H1 (cell line): ENCODE results near the gene LSM10. TPM values are rescaled to one million over a fixed set of nuclear protein-coding genes. Genes with fewer than 3 reads are reported as not detected.

Source experiments
- CTCF ChIA-PET: fragments of 300-600 bp; sonication (Branson Sonifier 250); formaldehyde crosslinking; loops from one replicate; lab custom pipeline; 2021; ENCODE audit not compliant: partially characterized antibody; lab: Charles Lee
- POLR2A ChIA-PET: fragments of 300-600 bp; sonication (Branson Sonifier 250); formaldehyde crosslinking; loops from one replicate; lab custom pipeline; 2021; ENCODE audit warnings: inconsistent platforms; ENCODE audit not compliant: partially characterized antibody; lab: Charles Lee
- DNase-seq, 2 experiments: peaks; one replicate each; pipeline versions ENCODE4 v3.0.0 to v3.0.0-alpha.2; 2010 to 2022; ENCODE audit warnings: low spot score in 2 of 2, low read depth in 1 of 2, mixed read lengths in 1 of 2
- FAIRE-seq: peaks from 2 replicates; lab custom pipeline; 2011; peaks lifted over from hg19 to GRCh38; lab: Jason Lieb, UNC
- H2AFZ ChIP-seq: 2 replicates; pipeline ENCODE4 v1.8.1; 2012; ENCODE audit warnings: low read length, inconsistent platforms
- H2AK5ac ChIP-seq: 2 replicates; pipeline ENCODE4 v1.6.1; 2013; ENCODE audit warnings: low read depth, low read length
- H2BK120ac ChIP-seq: replicated peaks from 2 replicates; pipeline ENCODE3; 2013; ENCODE audit warnings: low read depth, low read length, inconsistent platforms
- H2BK12ac ChIP-seq: 2 replicates; pipeline ENCODE4 v1.6.1; 2013; ENCODE audit warnings: low read depth, low read length
- H2BK15ac ChIP-seq: 2 replicates; pipeline ENCODE4 v1.6.1; 2013; ENCODE audit warnings: low read length
- H2BK20ac ChIP-seq: 2 replicates; pipeline ENCODE4 v1.6.1; 2013; ENCODE audit warnings: low read length
- H2BK5ac ChIP-seq: 2 replicates; pipeline ENCODE4 v1.6.1; 2013; ENCODE audit warnings: low read depth, low read length
- H3K14ac ChIP-seq: 2 replicates; pipeline ENCODE4 v1.6.1; 2013; ENCODE audit warnings: inconsistent platforms; ENCODE audit not compliant: insufficient read length
- H3K18ac ChIP-seq: 2 replicates; pipeline ENCODE4 v1.6.1; 2013; ENCODE audit warnings: low read length; ENCODE audit errors: extremely low read depth
- H3K23ac ChIP-seq: 2 replicates; pipeline ENCODE4 v1.6.1; 2013; ENCODE audit warnings: inconsistent platforms; ENCODE audit not compliant: insufficient read length
- H3K23me2 ChIP-seq: 2 replicates; pipeline ENCODE4 v1.6.1; 2013; ENCODE audit warnings: low read depth, low read length
- H3K27ac ChIP-seq: 2 replicates; pipeline ENCODE4 v1.6.1; 2011; ENCODE audit warnings: low read depth, low read length, inconsistent platforms
- H3K27me3 ChIP-seq, 4 experiments: replicated peaks in 1 of 4; 1 replicate in 1 of 4; 2 replicates in 3 of 4; pipeline versions ENCODE4 v1.6.1 to v1.8.1; 2011 to 2013; ENCODE audit warnings: low read length in 3 of 4, mild to moderate bottlenecking in 3 of 4, inconsistent platforms in 2 of 4, mixed read lengths in 2 of 4, moderate library complexity in 1 of 4; ENCODE audit not compliant: control insufficient read depth in 3 of 4, insufficient read depth in 3 of 4; ENCODE audit errors: extremely low read depth in 1 of 4
- H3K36me3 ChIP-seq, 4 experiments: 2 replicates each; pipeline versions ENCODE4 v1.6.1 to v1.8.1; 2011 to 2013; ENCODE audit warnings: mild to moderate bottlenecking in 4 of 4, low read length in 3 of 4, moderate library complexity in 2 of 4, control low read depth in 1 of 4, inconsistent platforms in 1 of 4; ENCODE audit not compliant: insufficient read depth in 4 of 4, control insufficient read depth in 2 of 4
- H3K4ac ChIP-seq: replicated peaks from 2 replicates; pipeline ENCODE3; 2013; ENCODE audit warnings: low read length, low read depth, mixed read lengths, inconsistent platforms; ENCODE audit not compliant: insufficient read length
- H3K4me1 ChIP-seq, 4 experiments: replicated peaks in 1 of 4; 1 replicate in 1 of 4; 2 replicates in 3 of 4; pipeline versions ENCODE4 v1.6.1 to v1.8.1; 2011 to 2013; ENCODE audit warnings: low read length in 3 of 4, inconsistent platforms in 2 of 4, mixed read lengths in 1 of 4; ENCODE audit not compliant: insufficient read depth in 4 of 4, control insufficient read depth in 3 of 4
- H3K4me2 ChIP-seq, 2 experiments: 2 replicates each; pipeline versions ENCODE4 v1.6.1 to v1.8.1; 2011 to 2013; ENCODE audit warnings: low read depth in 2 of 2, low read length in 2 of 2, control low read depth in 1 of 2, inconsistent platforms in 1 of 2, mild to moderate bottlenecking in 1 of 2; ENCODE audit not compliant: insufficient read depth in 1 of 2
- H3K4me3 ChIP-seq, 4 experiments: fragments of 200-600, 300-600 bp in 1 of 4; sonication (generic), shearing (Covaris generic), sonication (Bioruptor Twin) in 1 of 4; 2 replicates each; pipeline versions ENCODE4 v1.5.1 to v1.8.1; 2011 to 2016; ENCODE audit warnings: low read length in 4 of 4, low read depth in 3 of 4, control low read depth in 2 of 4, inconsistent platforms in 2 of 4, mild to moderate bottlenecking in 2 of 4, mixed read lengths in 1 of 4, moderate library complexity in 1 of 4; ENCODE audit not compliant: insufficient read depth in 2 of 4; ENCODE audit errors: extremely low read depth in 1 of 4
- H3K56ac ChIP-seq: replicated peaks from 2 replicates; pipeline ENCODE3; 2013; ENCODE audit warnings: low read depth, mild to moderate bottlenecking, mixed read lengths, low read length, inconsistent platforms; ENCODE audit not compliant: insufficient read length
- H3K79me1 ChIP-seq: 2 replicates; pipeline ENCODE4 v1.6.1; 2013; ENCODE audit warnings: low read depth, low read length, control low read depth
- H3K79me2 ChIP-seq, 2 experiments: 2 replicates each; pipeline versions ENCODE4 v1.6.1 to v1.8.1; 2012 to 2013; ENCODE audit warnings: low read length in 2 of 2, mild to moderate bottlenecking in 2 of 2, inconsistent platforms in 1 of 2; ENCODE audit not compliant: insufficient read depth in 2 of 2, control insufficient read depth in 1 of 2
- H3K9ac ChIP-seq, 4 experiments: replicated peaks in 1 of 4; 1 replicate in 1 of 4; 2 replicates in 3 of 4; pipeline versions ENCODE4 v1.6.1 to v1.8.1; 2011 to 2013; ENCODE audit warnings: low read depth in 3 of 4, low read length in 3 of 4, control low read depth in 2 of 4, mild to moderate bottlenecking in 2 of 4, moderate library complexity in 2 of 4, inconsistent platforms in 1 of 4; ENCODE audit errors: extremely low read depth in 1 of 4
- H3K9me3 ChIP-seq, 2 experiments: 2 replicates each; pipeline versions ENCODE4 v1.6.1 to v1.8.1; 2012 to 2013; ENCODE audit warnings: mild to moderate bottlenecking in 2 of 2, moderate library complexity in 2 of 2, control low read depth in 1 of 2, inconsistent platforms in 1 of 2, low read depth in 1 of 2, low read length in 1 of 2, mixed read lengths in 1 of 2; ENCODE audit not compliant: insufficient read depth in 2 of 2
- H4K20me1 ChIP-seq, 2 experiments: replicated peaks in 1 of 2; 2 replicates each; pipeline versions ENCODE3 to v1.8.1; 2011 to 2013; ENCODE audit warnings: inconsistent platforms in 2 of 2, low read length in 2 of 2, mild to moderate bottlenecking in 1 of 2; ENCODE audit not compliant: insufficient read depth in 2 of 2, control insufficient read depth in 1 of 2
- H4K5ac ChIP-seq: 2 replicates; pipeline ENCODE4 v1.6.1; 2013; ENCODE audit warnings: low read length, low read depth, mixed read lengths, inconsistent platforms; ENCODE audit not compliant: insufficient read length
- H4K8ac ChIP-seq: 2 replicates; pipeline ENCODE4 v1.8.0; 2013; ENCODE audit warnings: mild to moderate bottlenecking, moderate library complexity, low read length, inconsistent platforms; ENCODE audit not compliant: insufficient read depth; ENCODE audit errors: extremely low read depth
- H4K91ac ChIP-seq: replicated peaks from 2 replicates; pipeline ENCODE3; 2013; ENCODE audit warnings: low read length, mixed read lengths, inconsistent platforms; ENCODE audit not compliant: insufficient read length
- ASH2L ChIP-seq: fragments of 200-600, 300-600 bp; sonication (generic); IDR thresholded peaks from one replicate; pipeline ENCODE4 v1.7.1; 2017; ENCODE audit warnings: low read length
- CHD1 ChIP-seq: IDR thresholded peaks from 2 replicates; pipeline ENCODE4 v1.6.1; 2012; ENCODE audit warnings: low read depth, low read length, improper control_type of control experiment
- EGR1 ChIP-seq: IDR thresholded peaks from 2 replicates; pipeline ENCODE4 v1.6.1; 2011; ENCODE audit warnings: low read depth, low read length, borderline replicate concordance
- POU5F1 ChIP-seq: IDR thresholded peaks from 2 replicates; pipeline ENCODE4 v1.6.1; 2011; ENCODE audit warnings: low read depth, mild to moderate bottlenecking, low read length, moderate library complexity
- RFX5 ChIP-seq: IDR thresholded peaks from 2 replicates; pipeline ENCODE4 v1.6.1; 2011; ENCODE audit warnings: low read depth, low read length, improper control_type of control experiment, borderline replicate concordance
- SAP30 ChIP-seq: fragments of 300-600 bp; sonication (generic); IDR thresholded peaks from 2 replicates; pipeline ENCODE4 v1.7.1; 2012; ENCODE audit warnings: low read length, moderate library complexity, mild to moderate bottlenecking, inconsistent platforms; ENCODE audit not compliant: insufficient read depth, insufficient replicate concordance
- TAF7 ChIP-seq: optimal IDR thresholded peaks from 2 replicates; pipeline ENCODE3; 2011; ENCODE audit warnings: low read depth, mild to moderate bottlenecking, inconsistent platforms, low read length, moderate library complexity, borderline replicate concordance
- WGBS, 2 experiments: shearing (Covaris generic) in 1 of 2; methylation state at CpG; one replicate each; pipeline versions ENCODE4 v1.1.6 to v1.1.7; 2013 to 2015; ENCODE audit warnings: low lambda C conversion rate in 2 of 2, mixed read lengths in 2 of 2, inconsistent platforms in 1 of 2, low coverage in 1 of 2, missing lambda C conversion rate in 1 of 2; ENCODE audit not compliant: insufficient replicate concordance in 2 of 2, insufficient coverage in 1 of 2, insufficient read length in 1 of 2; ENCODE audit errors: extremely low coverage in 1 of 2, missing lambda C conversion rate in 1 of 2; 5-methylcytosine and 5-hydroxymethylcytosine counted together
- polyA plus RNA-seq, 7 experiments: library from polyadenylated mRNA; depleted of rRNA in 3 of 7; stranded (reverse) in 5 of 7; unstranded in 2 of 7; fragments of >200 nt in 5 of 7; fragments of 200-250 nt in 2 of 7; gene quantifications; 1 replicate in 5 of 7; 2 replicates in 1 of 7; 4 replicates in 1 of 7; pipeline versions ENCODE4 v1.2.1 to v1.2.3, GENCODE V29; 2011 to 2013; ENCODE audit warnings: missing spikeins in 2 of 7, mixed read lengths in 2 of 7
- total RNA-seq: library from RNA; stranded (reverse); fragmentation: NEBNext Ultra II Directional; extraction: Animal tissue kit (Norgen Biotek cat#: 25700); gene quantifications from 2 replicates; pipeline ENCODE4 v1.2.1, GENCODE V29; 2021

The LSM10 gene
- total and polyA plus RNA-seq, 2 of the 8 experiments (the other 6 are each of a cell fraction or from before 2014, with no cell fraction given): 59.5 to 140 TPM

- Histone ChIP-seq H3K36me3 (no peaks in the 10 kb centered on the region), H4K20me1 (peaks cover 2 to 17% of the 10 kb centered on the region in 2 experiments), H2BK5ac (no peak overlapping the region), H3K79me1 (peaks cover 14% of the 10 kb centered on the region), H3K4ac (no peak overlapping the region), H4K5ac (no peak overlapping the region), H3K56ac (no peak overlapping the region), H2AFZ (no peak overlapping the region), H3K9me3 (no peaks in the 10 kb centered on the region), H3K23me2 (peaks cover 9% of the 10 kb centered on the region; the same call in 1 of the 2 replicates), H3K9ac (no peak overlapping the region), H3K14ac (no peak overlapping the region), H3K4me3 (no peak overlapping the region), H2BK15ac (no peak overlapping the region), H2BK12ac (no peak overlapping the region), H3K27me3 (no peaks in the 10 kb centered on the region), H4K8ac (no peak overlapping the region), H3K4me1 (peaks cover 6 to 14% (median 10%) of the 10 kb centered on the region in 4 experiments; a peak in 6 of 7 replicates), H3K23ac (no peak overlapping the region), H3K18ac (no peak overlapping the region), H2BK120ac (no peak overlapping the region), H4K91ac (no peak overlapping the region), H3K4me2 (no peak overlapping the region), H2BK20ac (no peak overlapping the region), H3K79me2 (peaks cover 6 to 67% of the 10 kb centered on the region in 2 experiments), H2AK5ac (no peak overlapping the region), H3K27ac (no peak overlapping the region)
- WGBS, 2 experiments: 98% methylated on average over 4 of the region's 4 CpGs; no CpG with 5 or more reads in 1 of the 2 experiments
- DNase-seq (no peak), FAIRE-seq (no peak)
- ChIA-PET POLR2A (interaction anchor here (0.6 to 1.3 kb wide), 3 partner anchors 57 to 145 kb away, joined by 3 read pairs; partner anchors contain the start of gene EVA1B), CTCF (interaction anchor here (0.5 to 9.8 kb wide), 5 partner anchors 14 to 286 kb away, joined by 3 to 90 read pairs (median 4); no protein-coding TSS in a partner anchor)
- TF ChIP-seq TAF7: no peak
- TF ChIP-seq ASH2L: no peak
- no peak for TF ChIP-seq POU5F1
- no peak for TF ChIP-seq CHD1
- TF ChIP-seq EGR1: no peak
- TF ChIP-seq RFX5: no peak
- TF ChIP-seq SAP30: no peak
These were observed 15.0 kb downstream of the LSM10 start for GRCh38 chr1:36382669-36383068.
